A673 (cell line): ENCODE measurements around the gene POM121L2. TPM values are rescaled to one million over a fixed set of nuclear protein-coding genes. Genes with fewer than 3 reads are reported as not detected.

ENCODE experiments used
- BruUV-seq: library from RNA; stranded (reverse); fragments of 400-500 nt; replicated peaks from 2 replicates; lab custom pipeline; 2021; lab: Mats Ljungman, UMichigan
- CTCF ChIA-PET: fragments of 300-600 bp; sonication (Branson Sonifier 250); formaldehyde crosslinking; loops from one replicate; lab custom pipeline; 2022; ENCODE audit warnings: antibody characterized with exemption; lab: Charles Lee
- POLR2A ChIA-PET: fragments of 300-600 bp; sonication (Branson Sonifier 250); formaldehyde crosslinking; loops from one replicate; lab custom pipeline; 2022; ENCODE audit warnings: antibody characterized with exemption; ENCODE audit not compliant: low non-redundant PET; lab: Charles Lee
- DNase-seq: peaks from one replicate; pipeline ENCODE4 v3.0.0-alpha.2; 2015; ENCODE audit warnings: low spot score
- H3K27ac ChIP-seq: fragments of 200-600 bp; sonication (generic); 2 replicates; pipeline ENCODE4 v1.5.1; 2016; ENCODE audit warnings: mixed run types, low read depth, mild to moderate bottlenecking, mixed read lengths, antibody characterized with exemption, low read length; ENCODE audit not compliant: poor library complexity, severe bottlenecking
- H3K27me3 ChIP-seq: fragments of 200-600 bp; sonication (generic); replicated peaks from 2 replicates; pipeline ENCODE4 v1.6.1; 2017; ENCODE audit warnings: mixed run types, low read depth, mild to moderate bottlenecking, mixed read lengths, antibody characterized with exemption, low read length; ENCODE audit not compliant: insufficient read depth, poor library complexity
- H3K36me3 ChIP-seq: fragments of 200-600 bp; sonication (generic); 2 replicates; pipeline ENCODE4 v1.6.1; 2016; ENCODE audit warnings: mixed run types, mild to moderate bottlenecking, mixed read lengths, antibody characterized with exemption, low read length; ENCODE audit not compliant: insufficient read depth, poor library complexity, severe bottlenecking
- H3K4me1 ChIP-seq: fragments of 200-600 bp; sonication (generic); 2 replicates; pipeline ENCODE4 v1.6.1; 2017; ENCODE audit warnings: mixed run types, mild to moderate bottlenecking, mixed read lengths, antibody characterized with exemption, low read length; ENCODE audit not compliant: insufficient read depth, poor library complexity, severe bottlenecking
- H3K4me3 ChIP-seq: fragments of 200-600 bp; sonication (generic); 2 replicates; pipeline ENCODE4 v1.5.1; 2016; ENCODE audit warnings: low read depth, mixed run types, mild to moderate bottlenecking, mixed read lengths, low read length; ENCODE audit not compliant: poor library complexity, severe bottlenecking
- H3K9me3 ChIP-seq: fragments of 200-600 bp; sonication (generic); 2 replicates; pipeline ENCODE4 v1.6.1; 2016; ENCODE audit warnings: mixed run types, low read depth, mild to moderate bottlenecking, mixed read lengths, antibody characterized with exemption, low read length; ENCODE audit not compliant: poor library complexity, severe bottlenecking
- CTCF ChIP-seq: fragments of 300-800, 200-600 bp; sonication (generic); conservative IDR thresholded peaks from 2 replicates; pipeline ENCODE4 v1.5.1; 2017; ENCODE audit warnings: low read depth, mild to moderate bottlenecking, antibody characterized with exemption, low read length, moderate library complexity, mixed read lengths
- EZH2 ChIP-seq: fragments of 200-600 bp; sonication (generic); IDR thresholded peaks from 2 replicates; pipeline ENCODE4 v1.6.1; 2017; ENCODE audit warnings: borderline replicate concordance, low read depth, mild to moderate bottlenecking, mixed read lengths, antibody characterized with exemption, low read length; ENCODE audit not compliant: poor library complexity, severe bottlenecking
- intact Hi-C: fragments of 100-400 bp; cut with micrococcal nuclease; formaldehyde crosslinking; loops from one replicate; pipeline ENCODE4 v1.10.0; 2022; ENCODE audit not compliant: unreplicated experiment
- total RNA-seq: library from RNA; stranded (reverse); gene quantifications from 2 replicates; pipeline ENCODE4 v1.2.3, GENCODE V29; 2021

The POM121L2 gene
- total RNA-seq, 1 experiment from 2014 or later, result not detected

GRCh38 chr6:27332692-27333641 is 20.9 kb upstream of the POM121L2 start:
- H3K27ac ChIP-seq, result no peak overlapping the region
- no peaks in the 10 kb centered on the region for H3K27me3 ChIP-seq
- no peak for TF ChIP-seq CTCF
- TF ChIP-seq EZH2, result no peak
- intact Hi-C loops, result loop anchor here (2.0 kb wide), 1 partner anchor 146 kb away; no protein-coding TSS in a partner anchor
- no peaks in the 10 kb centered on the region for H3K36me3 ChIP-seq
- ChIA-PET CTCF (no interaction called here), POLR2A (no interaction called here)
- H3K4me3 ChIP-seq, result peak overlapping the region; percentile 58
- H3K9me3 ChIP-seq, result no peaks in the 10 kb centered on the region
- peak; percentile 81 for DNase-seq
- no TSS peak for BruUV-seq
- H3K4me1 ChIP-seq, result peaks cover 4% of the 10 kb centered on the region

GRCh38 chr6:27327023-27327738 is 15.1 kb upstream of the POM121L2 start:
- BruUV-seq, result no TSS peak
- ChIA-PET POLR2A (interaction anchor here (0.8 kb wide), 1 partner anchor 15 kb away, joined by 10 read pairs; no protein-coding TSS in a partner anchor), CTCF (no interaction called here)

More at GRCh38 chr6:27327023-27327738, 15.1 kb upstream of the POM121L2 start:
- no peak for DNase-seq
- Histone ChIP-seq H3K4me1 (no peaks in the 10 kb centered on the region), H3K36me3 (no peaks in the 10 kb centered on the region), H3K27ac (no peak overlapping the region), H3K9me3 (no peaks in the 10 kb centered on the region), H3K4me3 (no peak overlapping the region), H3K27me3 (peaks cover 4% of the 10 kb centered on the region)
- intact Hi-C loops, result no loop called here
- TF ChIP-seq CTCF, result no peak
- no peak for TF ChIP-seq EZH2
